GM19395 (cell line): Measurements from ENCODE around the gene CASP6.

Source experiments
- ATAC-seq: cut with Tn5 transposase; IDR thresholded peaks from one replicate; pipeline ENCODE4 v1.9.1; 2021; ENCODE audit warnings: mild to moderate bottlenecking, moderate library complexity; ENCODE audit not compliant: unreplicated experiment

CASP6 gene

DNA sequence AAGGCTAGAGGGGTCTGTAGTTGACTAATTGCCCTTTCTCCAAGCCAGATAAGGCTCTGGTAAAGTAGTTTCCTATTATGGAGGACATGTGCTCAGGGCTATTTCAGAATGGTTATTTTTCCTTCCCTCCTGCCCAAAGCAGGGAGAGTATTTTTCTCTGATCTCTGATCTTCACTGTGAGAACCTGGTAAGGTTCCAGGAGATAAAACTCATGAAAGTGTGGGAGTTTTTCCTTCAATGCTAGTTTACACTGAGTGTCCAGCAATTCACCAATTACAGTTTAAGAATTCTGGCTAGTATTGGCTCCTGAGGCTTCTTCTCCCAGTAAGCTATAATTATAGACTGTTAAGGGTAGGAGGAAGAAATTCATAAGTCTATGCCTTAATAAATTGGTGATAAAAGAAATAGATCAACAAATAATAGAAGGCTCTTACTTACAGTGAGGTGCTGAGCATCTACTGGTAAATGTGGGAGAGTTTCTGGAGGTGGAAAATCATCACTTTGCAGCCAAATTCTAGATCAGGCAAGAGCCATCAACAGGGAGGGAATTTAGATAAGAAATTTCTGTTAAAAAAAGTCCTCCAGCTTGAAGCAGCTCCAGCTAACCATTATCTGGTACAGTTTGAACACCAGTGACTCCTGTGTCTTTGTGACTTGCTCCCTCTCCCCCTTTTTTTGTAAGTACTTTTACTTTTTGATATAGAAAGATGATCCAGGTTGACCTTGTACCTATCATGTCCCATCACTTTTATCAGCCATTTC is 30.9 kb downstream of the CASP6 start:
- no peak for ATAC-seq

- ATAC-seq = no peak
Observed at GRCh38 chr4:109671350-109671749, 31.9 kb downstream of the CASP6 start.

DNA sequence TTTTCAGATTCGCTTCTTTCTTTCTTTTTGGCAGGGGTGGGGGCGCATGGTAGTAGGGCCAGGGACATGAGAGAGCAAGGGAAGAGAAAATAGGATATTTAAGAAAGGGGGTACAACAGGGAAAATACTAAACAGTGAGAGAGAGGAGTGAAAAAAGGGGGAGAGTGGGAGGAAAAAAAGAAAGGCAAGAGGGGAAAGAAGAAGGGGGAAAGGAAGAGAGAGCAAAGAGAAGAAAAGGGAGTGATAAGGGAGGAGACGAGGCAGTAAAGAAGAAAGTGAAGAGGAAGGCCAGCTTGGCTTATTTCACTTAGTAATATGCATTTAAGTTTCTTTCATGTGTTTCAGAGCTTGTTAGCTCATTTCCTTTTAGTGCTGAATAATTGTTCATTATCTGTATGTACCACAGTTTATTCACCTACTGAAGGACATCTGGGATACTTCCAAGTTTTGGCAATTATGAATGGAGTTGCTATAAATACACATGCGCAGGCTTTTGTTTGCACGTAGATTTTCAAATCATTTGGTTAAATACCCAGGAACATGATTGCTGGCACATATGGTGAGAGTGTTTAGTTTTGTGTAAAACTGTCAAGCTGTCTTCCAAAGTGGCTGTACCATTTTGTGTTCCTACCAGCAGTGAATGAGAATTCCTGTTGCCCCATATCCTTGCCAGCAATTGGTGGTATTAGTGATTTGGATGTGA is 37.3 kb downstream of the CASP6 start:
- ATAC-seq = no peak

DNA sequence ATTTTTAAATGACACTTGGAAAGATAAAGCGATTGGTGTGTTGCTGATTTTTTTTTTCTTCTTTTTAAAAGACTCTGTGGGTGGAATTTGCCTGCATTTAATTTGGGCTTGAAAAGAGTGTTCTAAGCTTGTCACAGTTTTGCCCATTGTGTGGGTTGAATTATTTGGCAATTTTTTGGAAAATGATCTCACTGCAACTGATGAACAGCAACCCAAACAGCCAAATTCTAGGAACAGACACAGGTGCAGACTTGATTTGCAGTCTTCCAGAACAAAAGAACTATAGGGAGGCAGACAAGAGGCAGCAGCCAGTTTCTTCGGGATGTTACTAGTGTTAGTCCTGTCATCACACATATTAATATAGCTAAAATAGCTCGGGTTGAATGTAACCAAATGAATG is 40.5 kb downstream of the CASP6 start:
- ATAC-seq = no peak

DNA sequence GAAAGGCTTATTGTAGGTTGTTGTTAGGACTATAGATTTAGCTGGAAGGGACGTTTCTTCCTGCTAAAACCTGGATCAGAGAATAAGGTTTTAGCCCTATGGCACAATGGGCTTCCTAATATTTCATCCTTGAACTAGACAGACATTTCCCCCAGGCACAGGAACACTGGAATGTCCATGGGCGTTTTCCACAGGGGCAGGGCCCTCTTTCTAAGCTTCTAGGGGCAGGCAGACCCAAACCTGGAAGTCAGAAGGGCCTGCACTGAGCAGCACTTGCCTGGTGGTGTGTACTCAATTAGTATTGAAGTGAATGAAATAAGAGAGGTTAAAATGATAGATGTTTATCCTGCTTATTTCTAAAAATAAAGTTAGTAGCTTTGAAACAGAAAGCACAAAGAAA is 41.1 kb downstream of the CASP6 start:
- ATAC-seq = no peak

DNA sequence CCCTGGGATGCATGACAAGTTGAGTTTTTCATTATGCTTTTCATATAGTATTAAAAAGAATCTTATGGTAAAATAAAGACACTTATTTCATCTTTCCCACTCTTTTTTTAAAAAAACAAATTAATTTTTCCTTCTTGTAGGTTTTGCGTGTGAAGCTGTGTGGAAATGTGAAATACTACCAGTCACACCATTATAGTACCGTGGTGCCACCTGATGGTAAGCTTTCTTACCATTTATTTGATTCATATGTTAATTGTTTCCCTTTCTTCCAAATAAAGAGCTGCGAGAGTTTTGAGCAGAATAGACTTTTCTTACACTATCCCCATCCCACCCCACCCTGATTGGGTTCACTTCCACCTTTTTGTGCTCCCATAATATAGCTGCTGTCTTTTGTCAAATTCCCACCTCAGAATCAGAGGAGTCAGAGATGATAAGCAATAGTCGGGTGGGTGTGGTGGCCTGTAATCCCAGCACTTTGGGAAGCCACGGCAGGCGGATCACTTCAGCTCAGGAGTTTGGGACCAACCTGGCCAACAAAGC is 44.3 kb downstream of the CASP6 start:
- ATAC-seq = no peak

GRCh38 chr4:109657854-109658418 is 45.3 kb downstream of the CASP6 start:
- no peak for ATAC-seq

GRCh38 chr4:109655396-109655795 is 47.8 kb downstream of the CASP6 start:
- ATAC-seq = no peak

- peak; percentile 89 for ATAC-seq
Observed at GRCh38 chr4:109649872-109650271, 53.4 kb downstream of the CASP6 start.

- no peak for ATAC-seq
Observed at GRCh38 chr4:109648997-109649575, 54.2 kb downstream of the CASP6 start.

- peak; percentile 79 for ATAC-seq
Observed at GRCh38 chr4:109648266-109648996, 54.8 kb downstream of the CASP6 start.

- no peak for ATAC-seq
Observed at GRCh38 chr4:109645874-109646710, 57.2 kb downstream of the CASP6 start.

GRCh38 chr4:109640644-109641043 is 62.6 kb downstream of the CASP6 start:
- no peak for ATAC-seq
